LNCAP (cell line): ENCODE data around the gene IFNGR1.

Source experiments
- CTCF ChIP-seq: fragments of 450-650 bp; IDR thresholded peaks from 2 replicates; pipeline ENCODE4 v1.5.1; 2017; ENCODE audit warnings: mild to moderate bottlenecking

IFNGR1 gene

GRCh38 chr6:137218917-137219663 is at the start of gene IFNGR1:
Gene IFNGR1 (minus strand): TSS chr6:137219385. CDS start chr6:137219327, 58 bp downstream.
- TF ChIP-seq CTCF: no peak

DNA sequence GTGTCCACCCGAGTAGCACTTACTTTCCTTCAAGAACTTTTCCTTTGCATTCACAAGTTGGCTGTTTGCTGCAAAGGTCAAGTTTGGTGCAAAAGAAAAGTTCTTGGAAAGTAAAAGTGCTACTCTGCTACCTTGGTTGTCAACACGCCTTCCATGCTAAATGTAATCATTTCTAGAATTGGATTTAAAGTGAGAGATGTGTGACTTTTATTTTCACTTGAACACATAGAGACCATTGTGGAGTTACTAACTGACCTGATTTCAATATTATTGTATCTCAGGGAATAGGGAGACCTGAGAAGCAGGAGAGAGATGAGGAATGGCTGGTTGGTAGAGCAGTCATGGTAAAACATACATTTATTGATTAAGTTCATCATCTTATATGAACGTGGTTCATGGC is 49.7 kb upstream of the IFNGR1 start:
- TF ChIP-seq CTCF: no peak

DNA sequence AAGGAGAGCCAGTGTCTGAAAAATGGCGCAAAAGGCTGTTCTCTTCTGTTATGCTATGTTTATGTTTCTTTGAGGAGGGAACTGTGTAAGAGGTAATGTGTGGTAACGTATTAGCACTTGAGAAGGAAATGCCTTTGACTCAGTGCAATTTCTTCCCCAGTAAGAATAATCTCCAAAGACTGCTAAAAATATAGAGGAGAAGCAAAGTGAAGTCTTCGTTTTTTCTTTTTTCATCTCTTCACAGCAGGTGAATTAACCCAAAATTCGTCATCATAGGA is 47.1 kb upstream of the IFNGR1 start:
- no peak for TF ChIP-seq CTCF

DNA sequence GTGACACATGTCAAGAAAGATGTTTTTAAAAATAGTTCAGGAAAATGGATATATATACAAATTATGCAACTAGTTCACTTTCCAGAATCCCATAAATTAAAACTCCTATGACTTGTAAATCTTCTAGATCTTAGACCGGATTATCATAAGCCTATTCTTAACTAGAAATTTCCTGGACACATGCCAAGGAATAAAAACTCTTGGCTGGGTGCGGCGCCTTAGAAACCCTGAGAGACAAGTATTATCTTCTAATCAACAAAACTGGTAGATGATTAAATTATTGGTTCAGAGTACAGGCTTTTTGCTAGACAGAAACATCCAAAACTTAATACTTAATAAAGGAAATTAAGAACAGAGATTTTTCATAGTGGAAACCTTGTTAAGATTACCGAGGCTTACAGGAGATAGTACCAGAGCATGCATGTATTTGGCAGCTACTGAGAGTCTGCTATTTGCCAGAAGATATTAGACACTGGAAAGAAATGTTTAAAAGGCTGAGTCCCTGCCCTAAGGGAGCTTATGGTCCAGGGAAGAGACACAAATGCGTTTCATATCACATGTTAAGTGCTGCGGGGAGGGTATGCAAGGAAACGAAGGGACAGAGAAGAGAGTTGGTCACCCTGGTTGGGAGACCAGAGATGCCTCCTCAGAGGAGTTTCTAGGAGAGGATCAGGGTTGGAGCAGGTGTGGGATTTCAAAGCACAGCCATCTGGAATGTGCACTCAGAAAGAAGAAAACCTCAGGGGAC is 46.5 kb upstream of the IFNGR1 start:
- no peak for TF ChIP-seq CTCF

DNA sequence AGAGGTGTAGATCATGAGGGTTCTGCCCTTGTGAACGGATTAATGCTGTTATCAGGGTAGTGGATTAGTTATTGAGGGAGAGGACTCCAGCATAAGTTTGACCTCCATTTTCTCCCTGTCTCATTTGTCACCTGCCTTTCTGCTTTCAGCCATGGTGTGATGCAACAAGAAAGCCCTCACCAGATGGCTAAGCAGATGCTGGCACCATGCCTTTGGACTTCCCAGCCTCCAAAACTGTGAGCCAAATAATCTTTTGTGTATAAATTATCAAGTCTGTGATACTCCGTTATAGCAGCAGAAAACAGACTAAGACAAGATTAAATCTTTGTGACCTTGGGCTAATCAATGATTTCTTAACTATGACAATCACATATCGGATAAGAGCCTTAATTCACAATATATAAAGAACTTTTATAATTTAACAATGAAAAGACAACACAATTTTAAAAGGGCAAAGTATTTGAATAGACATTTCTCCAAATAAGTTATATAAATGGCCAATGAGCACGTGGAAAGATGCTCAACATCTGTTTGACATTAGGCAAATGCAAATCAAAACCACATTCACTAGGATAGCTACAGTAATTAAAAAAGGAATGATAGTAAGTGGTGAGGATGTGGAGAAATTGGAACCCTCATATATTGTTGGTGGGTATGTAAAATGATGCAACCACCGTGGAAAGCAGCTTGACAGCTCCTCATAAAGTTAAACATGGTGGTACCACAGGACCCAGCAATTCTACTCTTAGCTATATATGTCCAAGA is 45.3 kb upstream of the IFNGR1 start:
- TF ChIP-seq CTCF: no peak

GRCh38 chr6:137261761-137262160 is 42.6 kb upstream of the IFNGR1 start:
- no peak for TF ChIP-seq CTCF

DNA sequence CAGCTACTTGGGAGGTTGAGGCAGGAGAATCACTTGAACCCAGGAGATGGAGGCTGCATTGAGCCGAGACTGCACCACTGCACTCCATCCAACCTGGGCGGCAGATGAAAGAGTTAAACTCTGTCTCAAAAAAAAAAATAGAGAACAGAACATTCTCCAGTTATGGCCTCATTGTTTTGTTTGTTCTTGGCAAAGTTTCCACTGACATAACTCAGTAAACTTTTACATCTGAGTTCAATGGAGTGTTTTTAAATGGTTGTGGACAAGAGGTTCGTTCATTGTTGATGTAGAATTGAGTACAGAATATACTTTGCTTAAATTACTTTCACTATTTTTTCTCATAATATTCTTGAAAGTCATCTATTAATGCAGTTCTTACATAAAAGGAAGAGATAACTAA is 42.2 kb upstream of the IFNGR1 start:
- TF ChIP-seq CTCF: no peak
